ENCODE data around the gene FOXP1.

GRCh38 chr3:71441217-71441924 is 142.2 kb downstream of the FOXP1 start:
- TF ChIP-seq POLR2AphosphoS5 (IDR thresholded peaks at IDR 0.05; ENCODE audit: low read depth, low read length) (no peak), REST (IDR thresholded peaks at IDR 0.05; ENCODE audit: insufficient read depth in 1 of 2, low read depth in 2 of 2, low read length in 2 of 2) (no peak), SIN3A (IDR thresholded peaks at IDR 0.05; ENCODE audit: borderline replicate concordance, insufficient read depth, low read length) (no peak), TAF1 (IDR thresholded peaks at IDR 0.05; ENCODE audit: borderline replicate concordance, insufficient read depth, low read length) (no peak), FOXP2 (optimal IDR thresholded peaks at IDR 0.05; ENCODE audit: borderline replicate concordance, extremely low read depth, extremely low read length, insufficient read depth) (no peak)
